GM12875 (cell line): ENCODE measurements around the gene SLC35E4.

ENCODE experiments used
- H3K4me3 ChIP-seq: one replicate; pipeline ENCODE4 v1.5.1; 2011; ENCODE audit warnings: low read depth, low read length, control low read depth
- TF ChIP-seq, protein P1 (sequence below): IDR thresholded peaks from 2 replicates; pipeline ENCODE4 v1.5.1; 2011; ENCODE audit warnings: low read depth, mild to moderate bottlenecking, control low read depth, inconsistent platforms, low read length, moderate library complexity, borderline replicate concordance; ENCODE audit not compliant: insufficient read depth

SLC35E4 gene

DNA sequence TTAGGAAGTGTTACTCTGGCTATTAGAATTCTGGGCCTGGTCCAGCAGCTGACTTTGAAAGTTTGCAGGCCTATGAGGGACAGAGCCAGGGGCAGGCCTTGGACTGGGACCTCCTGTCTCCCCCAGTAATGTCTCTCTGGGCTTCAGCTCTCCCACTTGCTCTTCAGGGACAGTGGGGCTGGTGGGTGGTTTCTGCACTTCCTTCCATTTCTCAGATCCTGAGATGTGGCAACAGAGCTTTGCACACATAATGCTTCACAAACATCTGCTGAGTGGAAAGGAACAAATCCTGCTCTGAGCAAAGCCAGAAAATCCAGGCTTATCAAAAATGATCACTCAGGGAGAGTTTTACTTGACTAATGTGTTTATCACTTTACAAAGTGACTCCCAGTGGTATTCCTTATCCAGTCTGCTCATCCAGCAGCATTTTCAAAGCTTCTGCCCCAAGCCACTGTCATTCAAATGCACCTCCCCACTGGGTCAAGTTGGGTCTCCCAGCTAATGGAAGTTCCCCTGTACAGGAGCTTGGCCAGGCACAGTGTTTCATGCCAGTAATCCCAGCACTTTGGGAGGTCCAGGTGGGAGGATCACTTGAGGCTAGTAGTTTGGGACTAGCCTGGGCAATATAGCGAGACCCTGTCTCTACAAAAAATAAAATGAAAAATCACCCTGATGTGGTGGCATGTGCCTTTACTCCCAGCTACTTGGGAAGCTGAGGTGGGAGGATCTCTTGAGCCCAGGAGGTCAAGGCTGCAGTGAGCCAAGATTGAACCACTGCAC is 45.6 kb downstream of the SLC35E4 start:
- TF ChIP-seq, protein P1, sequence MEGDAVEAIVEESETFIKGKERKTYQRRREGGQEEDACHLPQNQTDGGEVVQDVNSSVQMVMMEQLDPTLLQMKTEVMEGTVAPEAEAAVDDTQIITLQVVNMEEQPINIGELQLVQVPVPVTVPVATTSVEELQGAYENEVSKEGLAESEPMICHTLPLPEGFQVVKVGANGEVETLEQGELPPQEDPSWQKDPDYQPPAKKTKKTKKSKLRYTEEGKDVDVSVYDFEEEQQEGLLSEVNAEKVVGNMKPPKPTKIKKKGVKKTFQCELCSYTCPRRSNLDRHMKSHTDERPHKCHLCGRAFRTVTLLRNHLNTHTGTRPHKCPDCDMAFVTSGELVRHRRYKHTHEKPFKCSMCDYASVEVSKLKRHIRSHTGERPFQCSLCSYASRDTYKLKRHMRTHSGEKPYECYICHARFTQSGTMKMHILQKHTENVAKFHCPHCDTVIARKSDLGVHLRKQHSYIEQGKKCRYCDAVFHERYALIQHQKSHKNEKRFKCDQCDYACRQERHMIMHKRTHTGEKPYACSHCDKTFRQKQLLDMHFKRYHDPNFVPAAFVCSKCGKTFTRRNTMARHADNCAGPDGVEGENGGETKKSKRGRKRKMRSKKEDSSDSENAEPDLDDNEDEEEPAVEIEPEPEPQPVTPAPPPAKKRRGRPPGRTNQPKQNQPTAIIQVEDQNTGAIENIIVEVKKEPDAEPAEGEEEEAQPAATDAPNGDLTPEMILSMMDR: no peak
- H3K4me3 ChIP-seq: no peak overlapping the region

DNA sequence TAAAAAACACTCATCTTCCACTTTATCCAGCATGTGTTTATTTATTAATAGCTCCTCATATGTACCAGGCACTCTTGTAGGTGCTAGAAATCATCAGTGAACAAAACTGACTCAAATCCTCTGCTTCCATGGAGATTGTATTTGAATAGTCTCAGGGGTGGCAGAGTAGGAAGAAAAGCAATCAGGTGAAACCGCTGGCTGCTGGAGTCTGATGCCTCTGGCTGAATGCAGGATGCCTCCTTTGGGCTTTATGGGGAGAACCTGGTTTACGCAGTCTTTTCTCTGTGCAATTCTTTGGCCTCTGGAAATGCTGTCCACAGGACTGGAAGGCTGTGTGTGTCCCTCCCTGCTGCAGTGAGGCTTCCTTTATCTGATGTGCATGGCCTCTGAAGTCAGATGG is 46.2 kb downstream of the SLC35E4 start:
- H3K4me3 ChIP-seq: no peak overlapping the region

DNA sequence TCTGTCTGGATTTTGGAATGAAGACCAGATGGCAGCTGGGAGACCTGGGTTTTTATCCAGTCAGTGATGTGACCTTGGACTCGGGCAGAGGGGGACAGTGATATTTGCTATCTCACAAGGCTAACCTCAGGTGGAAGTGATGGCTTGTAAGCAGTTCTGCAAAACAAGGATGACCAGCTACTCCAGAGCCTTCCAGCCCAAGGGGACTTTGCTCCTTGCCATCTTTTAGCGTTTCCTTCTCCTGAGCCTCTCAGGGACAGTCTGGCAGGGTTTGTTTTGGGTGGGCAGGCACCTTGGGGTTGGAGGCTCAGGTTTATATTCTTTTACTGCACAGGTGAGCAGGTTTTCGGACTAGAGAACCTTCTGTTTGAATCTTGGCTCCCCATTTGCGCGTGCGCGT is 49.6 kb downstream of the SLC35E4 start:
- TF ChIP-seq, protein P1: no peak

More for the DNA sequence above, 46.2 kb downstream of the SLC35E4 start:
- TF ChIP-seq, protein P1: no peak

DNA sequence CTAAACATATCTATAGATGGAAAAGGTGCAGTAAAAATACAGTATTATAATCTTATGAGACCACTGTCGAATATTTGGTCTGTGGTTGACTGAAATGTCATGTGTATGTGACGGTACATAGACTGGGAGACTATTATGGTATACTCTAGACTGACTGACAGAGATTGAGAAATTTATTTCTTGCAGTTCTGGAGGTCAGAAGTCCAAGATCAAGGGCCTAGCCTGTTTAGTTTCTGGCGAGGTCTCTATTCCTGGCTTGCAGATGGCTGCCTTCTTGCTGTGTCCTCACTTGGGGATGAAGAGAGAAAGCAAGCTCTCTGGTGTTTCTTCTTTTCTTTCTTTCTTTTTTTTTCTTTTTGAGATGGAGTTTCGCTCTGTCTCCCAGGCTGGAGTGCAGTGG is 51.8 kb downstream of the SLC35E4 start:
- TF ChIP-seq, protein P1: no peak
- no peak overlapping the region for H3K4me3 ChIP-seq

More for the DNA sequence above, 49.6 kb downstream of the SLC35E4 start:
- H3K4me3 ChIP-seq: no peak overlapping the region

DNA sequence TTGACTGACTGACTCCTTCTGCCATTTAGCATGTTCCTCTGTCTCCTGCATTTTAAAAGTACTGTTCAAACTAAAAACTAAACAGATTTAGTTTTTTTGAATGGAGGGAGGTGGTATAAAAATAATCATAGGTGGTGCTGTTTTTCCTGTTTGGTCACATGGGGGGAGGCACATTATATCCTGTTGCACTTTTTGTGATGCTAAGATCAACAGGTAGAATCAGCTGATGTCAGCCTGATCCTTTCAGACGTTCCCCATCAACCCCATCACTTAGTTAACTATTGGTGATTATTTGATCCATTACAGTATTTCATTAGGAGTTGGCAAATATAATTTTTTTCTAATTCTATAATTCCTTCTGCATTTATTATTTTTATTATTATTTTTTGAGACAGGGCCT is 54.0 kb downstream of the SLC35E4 start:
- H3K4me3 ChIP-seq: no peak overlapping the region
- TF ChIP-seq, protein P1: no peak

DNA sequence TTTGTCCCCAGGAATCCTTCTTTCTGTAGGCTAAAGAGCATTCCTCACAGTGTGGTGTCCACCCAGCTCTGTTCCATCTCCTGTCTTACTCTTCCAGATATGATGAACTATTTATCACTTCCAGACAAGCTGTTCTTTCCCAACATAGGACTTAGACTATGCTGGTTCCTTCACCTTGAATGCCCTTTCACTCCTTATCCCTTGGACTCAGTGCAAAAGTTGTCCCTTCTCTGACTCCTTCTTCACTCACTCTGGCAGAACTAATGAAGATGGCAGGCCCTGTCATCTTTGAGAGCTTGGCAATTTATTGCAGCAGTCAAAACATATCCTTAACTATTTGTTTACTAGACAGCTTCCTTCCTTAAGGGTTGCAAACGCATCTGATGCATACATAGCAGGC is 55.6 kb downstream of the SLC35E4 start:
- TF ChIP-seq, protein P1: no peak
- no peak overlapping the region for H3K4me3 ChIP-seq

DNA sequence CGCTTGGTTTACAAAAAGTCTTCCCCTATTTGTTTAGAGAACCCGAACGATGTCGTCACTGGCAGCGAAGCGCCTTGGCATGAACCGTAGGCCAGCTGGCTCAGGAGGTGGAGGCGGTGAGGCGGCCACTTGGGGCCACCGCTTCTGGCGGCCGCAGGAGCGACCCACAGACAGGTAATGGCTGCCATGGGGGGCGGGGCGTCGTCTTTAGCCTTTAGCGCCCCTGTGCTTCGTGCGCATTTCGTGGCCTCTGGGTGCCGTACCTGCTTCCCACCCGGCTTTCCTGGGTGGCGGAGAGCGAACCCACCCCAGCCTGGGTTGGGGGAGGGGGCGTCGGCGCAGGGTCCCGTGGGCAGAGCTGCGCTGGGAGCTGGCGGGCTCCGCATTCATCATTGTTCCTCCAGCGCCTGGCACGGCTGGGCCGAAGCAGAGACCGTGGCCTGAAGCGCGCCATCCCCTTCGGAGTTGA is 58.6 kb downstream of the SLC35E4 start:
- peak overlapping the region; percentile 29 for H3K4me3 ChIP-seq
- TF ChIP-seq, protein P1: no peak
